HEK293 (cell line): ENCODE data around the gene EPHA2.

Source experiments
- CTCF ChIA-PET: fragments of 350-600 bp; formaldehyde crosslinking; extraction: SDS; loops from one replicate; lab custom pipeline; 2021; ENCODE audit warnings: antibody characterized with exemption; lab: Yijun Ruan, JAX
- POLR2A ChIA-PET: fragments of 300-600 bp; formaldehyde crosslinking; extraction: SDS; loops from one replicate; lab custom pipeline; 2020; ENCODE audit warnings: antibody characterized with exemption, inconsistent platforms; lab: Yijun Ruan, JAX
- H3K27ac ChIP-seq: fragments of 200-500 bp; sonication (Bioruptor generic); 2 replicates; pipeline ENCODE4 v1.5.1; 2014; ENCODE audit warnings: low read depth, low read length, control low read depth, inconsistent platforms; ENCODE audit errors: extremely low read depth
- H3K36me3 ChIP-seq, 2 experiments: fragments of 200-500 bp in 1 of 2; sonication (Bioruptor generic) in 1 of 2; 1 replicate in 1 of 2; 2 replicates in 1 of 2; pipeline ENCODE4 v1.5.1; 2014 to 2017; ENCODE audit warnings: inconsistent platforms in 2 of 2, low read length in 2 of 2; ENCODE audit not compliant: control insufficient read depth in 2 of 2, insufficient read depth in 1 of 2
- H3K4me1 ChIP-seq: fragments of 200-500 bp; sonication (Bioruptor generic); 2 replicates; pipeline ENCODE4 v1.5.1; 2014; ENCODE audit warnings: mild to moderate bottlenecking, low read length, inconsistent platforms; ENCODE audit not compliant: control insufficient read depth, insufficient read depth
- H3K4me3 ChIP-seq: 2 replicates; pipeline ENCODE4 v1.5.1; 2011; ENCODE audit warnings: low read depth, mild to moderate bottlenecking, control low read depth, low read length, moderate library complexity
- H3K9me3 ChIP-seq: fragments of 200-500 bp; sonication (Bioruptor generic); 2 replicates; pipeline ENCODE4 v1.5.1; 2014; ENCODE audit warnings: low read depth, low read length, inconsistent platforms; ENCODE audit not compliant: control insufficient read depth, insufficient read depth
- FEZF1 ChIP-seq: fragments of 450-650 bp; formaldehyde crosslinking; IDR thresholded peaks from 2 replicates; pipeline ENCODE4 v1.5.1; 2016; ENCODE audit warnings: missing biosample characterization, missing genetic modification characterization
- GLIS2 ChIP-seq: fragments of 450-650 bp; formaldehyde crosslinking; IDR thresholded peaks from 2 replicates; pipeline ENCODE4 v1.5.1; 2016; ENCODE audit warnings: missing biosample characterization, missing genetic modification characterization
- IKZF3 ChIP-seq: fragments of 450-650 bp; IDR thresholded peaks from 2 replicates; pipeline ENCODE4 v1.5.0; 2018; ENCODE audit warnings: missing biosample characterization, mild to moderate bottlenecking, missing genetic modification characterization, moderate library complexity
- KLF1 ChIP-seq: fragments of 450-650 bp; formaldehyde crosslinking; IDR thresholded peaks from 2 replicates; pipeline ENCODE4 v1.5.1; 2016; ENCODE audit warnings: missing biosample characterization, missing genetic modification characterization
- KLF16 ChIP-seq: fragments of 450-650 bp; formaldehyde crosslinking; IDR thresholded peaks from 2 replicates; pipeline ENCODE4 v1.5.1; 2017; ENCODE audit warnings: missing biosample characterization, missing genetic modification characterization
- KLF8 ChIP-seq: fragments of 450-650 bp; formaldehyde crosslinking; IDR thresholded peaks from 2 replicates; pipeline ENCODE4 v1.5.1; 2016; ENCODE audit warnings: missing biosample characterization, missing genetic modification characterization
- OVOL3 ChIP-seq: fragments of 450-650 bp; formaldehyde crosslinking; IDR thresholded peaks from 2 replicates; pipeline ENCODE4 v1.5.1; 2016; ENCODE audit warnings: missing biosample characterization, missing genetic modification characterization
- PATZ1 ChIP-seq: fragments of 450-650 bp; formaldehyde crosslinking; IDR thresholded peaks from 2 replicates; pipeline ENCODE4 v1.5.1; 2016; ENCODE audit warnings: missing biosample characterization, missing genetic modification characterization
- PRDM1 ChIP-seq: fragments of 450-650 bp; formaldehyde crosslinking; IDR thresholded peaks from 2 replicates; pipeline ENCODE4; 2016; ENCODE audit warnings: missing biosample characterization, missing genetic modification characterization
- PRDM4 ChIP-seq: fragments of 450-650 bp; formaldehyde crosslinking; IDR thresholded peaks from 2 replicates; pipeline ENCODE4 v1.5.1; 2017; ENCODE audit warnings: missing biosample characterization, missing genetic modification characterization
- SETDB1 ChIP-seq: IDR thresholded peaks from one replicate; pipeline ENCODE4 v1.6.1; 2017; ENCODE audit warnings: mild to moderate bottlenecking, low read length, moderate library complexity, mixed read lengths; ENCODE audit not compliant: insufficient read length
- SP2 ChIP-seq: fragments of 450-650 bp; formaldehyde crosslinking; IDR thresholded peaks from 2 replicates; pipeline ENCODE4 v1.5.1; 2016; ENCODE audit warnings: missing biosample characterization, missing genetic modification characterization
- SP3 ChIP-seq: fragments of 450-650 bp; formaldehyde crosslinking; IDR thresholded peaks from 2 replicates; pipeline ENCODE4 v1.5.1; 2016; ENCODE audit warnings: missing biosample characterization, missing genetic modification characterization
- WT1 ChIP-seq: fragments of 450-650 bp; formaldehyde crosslinking; IDR thresholded peaks from 2 replicates; pipeline ENCODE4 v1.5.1; 2016; ENCODE audit warnings: missing biosample characterization, missing genetic modification characterization
- ZBTB1 ChIP-seq: fragments of 450-650 bp; formaldehyde crosslinking; IDR thresholded peaks from 2 replicates; pipeline ENCODE4 v1.5.1; 2016; ENCODE audit warnings: missing biosample characterization, missing genetic modification characterization
- ZBTB21 ChIP-seq: fragments of 450-650 bp; formaldehyde crosslinking; IDR thresholded peaks from 2 replicates; pipeline ENCODE4 v1.5.1; 2017; ENCODE audit warnings: missing biosample characterization, missing genetic modification characterization
- ZEB2 ChIP-seq: fragments of 450-650 bp; formaldehyde crosslinking; IDR thresholded peaks from 2 replicates; pipeline ENCODE4 v1.5.1; 2016; ENCODE audit warnings: missing biosample characterization, missing genetic modification characterization
- ZFP69B ChIP-seq: fragments of 450-650 bp; formaldehyde crosslinking; IDR thresholded peaks from 2 replicates; pipeline ENCODE4 v1.5.1; 2016; ENCODE audit warnings: missing biosample characterization, missing genetic modification characterization
- ZNF10 ChIP-seq: fragments of 450-650 bp; formaldehyde crosslinking; IDR thresholded peaks from 2 replicates; pipeline ENCODE4 v1.5.1; 2017; ENCODE audit warnings: missing biosample characterization, missing genetic modification characterization
- ZNF155 ChIP-seq: fragments of 450-650 bp; formaldehyde crosslinking; IDR thresholded peaks from 2 replicates; pipeline ENCODE4 v1.5.1; 2016; ENCODE audit warnings: missing biosample characterization, missing genetic modification characterization
- ZNF184 ChIP-seq: fragments of 450-650 bp; IDR thresholded peaks from 2 replicates; pipeline ENCODE4 v1.5.1; 2018; ENCODE audit warnings: missing biosample characterization, mild to moderate bottlenecking, missing genetic modification characterization
- ZNF24 ChIP-seq: fragments of 450-650 bp; formaldehyde crosslinking; IDR thresholded peaks from 2 replicates; pipeline ENCODE4 v1.5.1; 2016; ENCODE audit warnings: missing biosample characterization, missing genetic modification characterization
- ZNF302 ChIP-seq: fragments of 450-650 bp; formaldehyde crosslinking; IDR thresholded peaks from 2 replicates; pipeline ENCODE4 v1.5.1; 2016; ENCODE audit warnings: missing biosample characterization, missing genetic modification characterization, low read depth
- ZNF391 ChIP-seq: fragments of 450-650 bp; formaldehyde crosslinking; IDR thresholded peaks from 2 replicates; pipeline ENCODE4 v1.5.1; 2016; ENCODE audit warnings: low read depth, missing biosample characterization, missing genetic modification characterization, borderline replicate concordance
- ZNF558 ChIP-seq: fragments of 450-650 bp; formaldehyde crosslinking; IDR thresholded peaks from 2 replicates; pipeline ENCODE4 v1.5.1; 2016; ENCODE audit warnings: missing biosample characterization, missing genetic modification characterization
- ZNF629 ChIP-seq: fragments of 450-650 bp; formaldehyde crosslinking; IDR thresholded peaks from 2 replicates; pipeline ENCODE4 v1.5.1; 2017; ENCODE audit warnings: missing biosample characterization, missing genetic modification characterization
- ZNF645 ChIP-seq: fragments of 450-650 bp; formaldehyde crosslinking; IDR thresholded peaks from 2 replicates; pipeline ENCODE4; 2016; ENCODE audit warnings: missing biosample characterization, missing genetic modification characterization
- ZNF660 ChIP-seq: fragments of 450-650 bp; IDR thresholded peaks from 2 replicates; pipeline ENCODE4 v1.5.1; 2018; ENCODE audit warnings: missing biosample characterization, mild to moderate bottlenecking, missing genetic modification characterization
- ZNF692 ChIP-seq: fragments of 450-650 bp; formaldehyde crosslinking; IDR thresholded peaks from 2 replicates; pipeline ENCODE4 v1.5.1; 2016; ENCODE audit warnings: missing biosample characterization, missing genetic modification characterization
- ZNF76 ChIP-seq: fragments of 450-650 bp; formaldehyde crosslinking; IDR thresholded peaks from 2 replicates; pipeline ENCODE4; 2016; ENCODE audit warnings: low read depth, missing biosample characterization, missing genetic modification characterization, borderline replicate concordance
- ZNF791 ChIP-seq: fragments of 450-650 bp; formaldehyde crosslinking; IDR thresholded peaks from 2 replicates; pipeline ENCODE4 v1.5.1; 2016; ENCODE audit warnings: missing biosample characterization, missing genetic modification characterization

Gene EPHA2

GRCh38 chr1:16164213-16165072 is 8.6 kb upstream of the EPHA2 start:
- no peaks in the 10 kb centered on the region for H3K9me3 ChIP-seq
- no peak overlapping the region for H3K4me3 ChIP-seq
- H3K4me1 ChIP-seq = peaks cover 5% of the 10 kb centered on the region
- H3K36me3 ChIP-seq = no peaks in the 10 kb centered on the region
- POLR2A ChIA-PET = interaction anchor here (0.7 to 3.8 kb wide), 6 partner anchors 8 to 22 kb away, joined by 3 to 27 read pairs (median 6); partner anchors contain the start of gene EPHA2
- CTCF ChIA-PET = interaction anchor here (0.6 to 2.2 kb wide), 5 partner anchors 17 to 90 kb away, joined by 3 to 11 read pairs (median 3); no protein-coding TSS in a partner anchor
- H3K27ac ChIP-seq = no peak overlapping the region
- TF ChIP-seq KLF8 (tag by site-specific recombination) = peak; percentile 81
- TF ChIP-seq OVOL3 (tag by site-specific recombination) = peak; percentile 93
- TF ChIP-seq KLF1 (tag by site-specific recombination) = peak; percentile 85
- TF ChIP-seq SP2 = peak; percentile 70
- TF ChIP-seq KLF16 (tag by site-specific recombination) = peak; percentile 36; the same call in 1 of the 2 replicates
- peak; percentile 87 for TF ChIP-seq ZNF184 (tag by site-specific recombination)
- no peak; the same call in 1 of the 2 replicates for TF ChIP-seq ZNF660
- TF ChIP-seq PRDM4 = peak; percentile 52
- no peak for TF ChIP-seq ZNF791 (tag by site-specific recombination)
- TF ChIP-seq ZNF24 (tag by site-specific recombination) = peak; percentile 89
- TF ChIP-seq ZBTB21 (tag by site-specific recombination) = peak; percentile 98
- TF ChIP-seq PRDM1 = no peak
- TF ChIP-seq ZNF302 = no peak
- TF ChIP-seq SETDB1 = no peak
- TF ChIP-seq ZBTB1 (tag by site-specific recombination) = peak; percentile 80; the same call in 1 of the 2 replicates
- TF ChIP-seq ZNF10 = peak; percentile 97
- TF ChIP-seq GLIS2 (tag by site-specific recombination) = peak; percentile 65
- TF ChIP-seq ZNF645 (tag by site-specific recombination) = no peak
- TF ChIP-seq IKZF3 (tag by site-specific recombination) = peak; percentile 43; the same call in 1 of the 2 replicates
- TF ChIP-seq ZEB2 (tag by site-specific recombination) = peak; percentile 97
- peak; percentile 99 for TF ChIP-seq ZNF629 (tag by site-specific recombination)
- TF ChIP-seq ZNF558 (tag by site-specific recombination) = 0 out of 2 replicates have a peak, but pooled peaks have one; percentile 44
- peak; percentile 81 for TF ChIP-seq ZNF692
- TF ChIP-seq FEZF1 (tag by site-specific recombination) = no peak
- TF ChIP-seq ZNF391 (tag by site-specific recombination) = peak; percentile 21; the same call in 1 of the 2 replicates
- 0 out of 2 replicates have a peak, but pooled peaks have one; percentile 46 for TF ChIP-seq ZNF76 (tag by site-specific recombination)
- peak; percentile 38; the same call in 1 of the 2 replicates for TF ChIP-seq SP3 (tag by site-specific recombination)
- no peak for TF ChIP-seq ZNF155
- TF ChIP-seq PATZ1 (tag by site-specific recombination) = peak; percentile 87
- peak; percentile 59; the same call in 1 of the 2 replicates for TF ChIP-seq ZFP69B
- TF ChIP-seq WT1 (tag by site-specific recombination) = peak; percentile 76
